ENCODE measurements around the gene RBM6.

- TF ChIP-seq POLR2A (IDR thresholded peaks at IDR 0.05; ENCODE audit: low read length), result no peak
- TF ChIP-seq GATA1 (IDR thresholded peaks at IDR 0.05; ENCODE audit: low read depth, low read length), result no peak
Observed at GRCh38 chr3:49996016-49996415, 56.1 kb downstream of the RBM6 start.
